ENCODE measurements around the gene PTGER1. TPM values are rescaled to one million over a fixed set of nuclear protein-coding genes. Genes with fewer than 3 reads are reported as not detected.

PTGER1 gene
- total and polyA plus RNA-seq, 9 of the 15 experiments (the other 6 are each of a cell fraction or from before 2014, with no cell fraction given): 0.06 to 0.36 (median 0.31) TPM; not detected in 5

DNA sequence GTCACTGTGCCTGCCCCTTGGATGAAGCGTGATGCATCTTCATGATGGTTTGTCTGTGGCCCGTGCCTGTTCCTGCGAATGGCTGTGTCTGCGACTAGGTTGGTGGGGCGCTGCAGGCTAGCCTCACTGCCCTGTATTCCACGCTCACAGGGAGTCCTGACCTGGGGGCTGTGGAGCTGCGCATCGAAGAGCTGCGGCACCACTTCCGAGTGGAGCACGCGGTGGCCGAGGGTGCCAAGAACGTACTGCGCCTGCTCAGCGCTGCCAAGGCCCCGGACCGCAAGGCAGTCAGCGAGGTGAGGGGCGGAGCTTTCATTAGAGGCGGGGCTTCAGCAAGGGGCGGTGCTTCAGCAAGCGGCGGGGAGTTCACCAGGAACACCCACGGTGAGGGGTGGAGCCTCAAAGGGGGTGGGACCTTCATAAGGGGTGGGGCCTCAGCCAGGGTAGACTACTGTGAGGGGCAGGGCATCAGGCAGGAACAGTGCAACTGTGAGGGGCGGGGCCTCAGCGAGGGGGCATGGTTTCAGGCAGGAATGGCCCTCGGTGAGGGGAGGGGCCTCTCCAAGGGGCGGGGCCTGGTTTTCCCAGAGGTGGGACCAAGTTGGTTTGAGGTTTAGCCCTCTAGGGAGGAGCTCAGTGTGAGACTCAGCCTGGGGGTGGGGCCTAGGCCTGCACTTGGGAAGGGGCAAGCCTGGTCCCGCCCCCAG, 24.8 kb downstream of the PTGER1 start (continued):
- TF ChIP-seq ZBTB7A (IDR thresholded peaks at IDR 0.05; ENCODE audit: borderline replicate concordance, control insufficient read depth, low read depth, low read length): peak; percentile 51; the same call in 1 of the 2 replicates
- TF ChIP-seq MEIS2 (IDR thresholded peaks at IDR 0.05; ENCODE audit: partially characterized antibody): peak; percentile 42
- TF ChIP-seq FUS (optimal IDR thresholded peaks at IDR 0.05; ENCODE audit: low read depth, low read length): no peak
- no peak for TF ChIP-seq ESRRB (CRISPR knock-in tag; IDR thresholded peaks at IDR 0.05; ENCODE audit: borderline replicate concordance)
- TF ChIP-seq FOXJ2 (tag; IDR thresholded peaks at IDR 0.05): no peak
- no peak for TF ChIP-seq ZFPM2 (CRISPR knock-in tag; IDR thresholded peaks at IDR 0.05)
- TF ChIP-seq ETV5 (CRISPR knock-in tag; IDR thresholded peaks at IDR 0.05; ENCODE audit: low read depth): no peak
- peak; percentile 74; the same call in 1 of the 2 replicates for TF ChIP-seq MBD1 (CRISPR knock-in tag; IDR thresholded peaks at IDR 0.05)
- TF ChIP-seq HDAC3 (IDR thresholded peaks at IDR 0.05; ENCODE audit: borderline replicate concordance, partially characterized antibody): no peak
- no peak for TF ChIP-seq BRCA1 (IDR thresholded peaks at IDR 0.05)
- no peak for TF ChIP-seq BRCA1 (CRISPR knock-in tag; IDR thresholded peaks at IDR 0.05)
- TF ChIP-seq, protein P1, sequence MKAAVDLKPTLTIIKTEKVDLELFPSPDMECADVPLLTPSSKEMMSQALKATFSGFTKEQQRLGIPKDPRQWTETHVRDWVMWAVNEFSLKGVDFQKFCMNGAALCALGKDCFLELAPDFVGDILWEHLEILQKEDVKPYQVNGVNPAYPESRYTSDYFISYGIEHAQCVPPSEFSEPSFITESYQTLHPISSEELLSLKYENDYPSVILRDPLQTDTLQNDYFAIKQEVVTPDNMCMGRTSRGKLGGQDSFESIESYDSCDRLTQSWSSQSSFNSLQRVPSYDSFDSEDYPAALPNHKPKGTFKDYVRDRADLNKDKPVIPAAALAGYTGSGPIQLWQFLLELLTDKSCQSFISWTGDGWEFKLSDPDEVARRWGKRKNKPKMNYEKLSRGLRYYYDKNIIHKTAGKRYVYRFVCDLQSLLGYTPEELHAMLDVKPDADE (conservative IDR thresholded peaks at IDR 0.05; ENCODE audit: control insufficient read depth, low read depth, low read length): 0 out of 2 replicates have a peak, but pooled peaks have one; percentile 32
- no peak for TF ChIP-seq HSF4 (CRISPR knock-in tag; IDR thresholded peaks at IDR 0.05; ENCODE audit: borderline replicate concordance)
- no peak for TF ChIP-seq STAT5B (CRISPR knock-in tag; IDR thresholded peaks at IDR 0.05)
- peak; percentile 79 for TF ChIP-seq HNRNPLL (IDR thresholded peaks at IDR 0.05; ENCODE audit: low read depth, low read length, poor library complexity, severe bottlenecking)
- TF ChIP-seq SUPT5H (IDR thresholded peaks at IDR 0.05): peak; percentile 44; the same call in 1 of the 2 replicates
- peak in 1 of 2 experiments; percentile 91; a peak in 1 of 3 replicates for TF ChIP-seq CBX3 (IDR thresholded peaks at IDR 0.05; ENCODE audit: borderline replicate concordance in 1 of 2, low read length in 2 of 2)
- no peak for TF ChIP-seq NFE2L1 (tag; IDR thresholded peaks at IDR 0.05; ENCODE audit: borderline replicate concordance, low read depth)
- TF ChIP-seq, protein P2, sequence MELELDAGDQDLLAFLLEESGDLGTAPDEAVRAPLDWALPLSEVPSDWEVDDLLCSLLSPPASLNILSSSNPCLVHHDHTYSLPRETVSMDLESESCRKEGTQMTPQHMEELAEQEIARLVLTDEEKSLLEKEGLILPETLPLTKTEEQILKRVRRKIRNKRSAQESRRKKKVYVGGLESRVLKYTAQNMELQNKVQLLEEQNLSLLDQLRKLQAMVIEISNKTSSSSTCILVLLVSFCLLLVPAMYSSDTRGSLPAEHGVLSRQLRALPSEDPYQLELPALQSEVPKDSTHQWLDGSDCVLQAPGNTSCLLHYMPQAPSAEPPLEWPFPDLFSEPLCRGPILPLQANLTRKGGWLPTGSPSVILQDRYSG (tag; conservative IDR thresholded peaks at IDR 0.05; ENCODE audit: low read depth): 0 out of 2 replicates have a peak, but pooled peaks have one; percentile 70
- TF ChIP-seq, protein P3, sequence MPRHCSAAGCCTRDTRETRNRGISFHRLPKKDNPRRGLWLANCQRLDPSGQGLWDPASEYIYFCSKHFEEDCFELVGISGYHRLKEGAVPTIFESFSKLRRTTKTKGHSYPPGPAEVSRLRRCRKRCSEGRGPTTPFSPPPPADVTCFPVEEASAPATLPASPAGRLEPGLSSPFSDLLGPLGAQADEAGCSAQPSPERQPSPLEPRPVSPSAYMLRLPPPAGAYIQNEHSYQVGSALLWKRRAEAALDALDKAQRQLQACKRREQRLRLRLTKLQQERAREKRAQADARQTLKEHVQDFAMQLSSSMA (CRISPR knock-in tag; IDR thresholded peaks at IDR 0.05): peak; percentile 50; the same call in 1 of the 2 replicates
- TF ChIP-seq ZNF76 (CRISPR knock-in tag; IDR thresholded peaks at IDR 0.05; ENCODE audit: borderline replicate concordance): no peak
- no peak for TF ChIP-seq CBX1 (IDR thresholded peaks at IDR 0.05; ENCODE audit: low read depth)
